H9 (cell line): Measurements from ENCODE around the gene CA9. TPM values are rescaled to one million over a fixed set of nuclear protein-coding genes. Genes with fewer than 3 reads are reported as not detected.

Experiments used
- DNase-seq: peaks from one replicate; pipeline ENCODE4 v3.0.0-alpha.2; 2017
- H2AFZ ChIP-seq: one replicate; pipeline ENCODE4 v1.6.1; 2013; ENCODE audit warnings: mild to moderate bottlenecking, low read length, control low read depth, moderate library complexity
- H2AK5ac ChIP-seq: 2 replicates; pipeline ENCODE4 v1.6.1; 2013; ENCODE audit warnings: low read length, control low read depth, mixed read lengths; ENCODE audit not compliant: insufficient read length
- H2BK120ac ChIP-seq: one replicate; pipeline ENCODE4 v1.6.1; 2013; ENCODE audit warnings: low read depth, mild to moderate bottlenecking, low read length, control low read depth, inconsistent platforms; ENCODE audit not compliant: poor library complexity, severe bottlenecking
- H2BK12ac ChIP-seq: 2 replicates; pipeline ENCODE4 v1.6.1; 2013; ENCODE audit warnings: low read length, control low read depth, mixed read lengths, low read depth; ENCODE audit not compliant: insufficient read length
- H2BK15ac ChIP-seq: 2 replicates; pipeline ENCODE4 v1.6.1; 2013; ENCODE audit warnings: low read depth, low read length, control low read depth
- H2BK20ac ChIP-seq: one replicate; pipeline ENCODE4 v1.6.1; 2013; ENCODE audit warnings: low read depth, mild to moderate bottlenecking, low read length, control low read depth, inconsistent platforms; ENCODE audit not compliant: poor library complexity, severe bottlenecking
- H2BK5ac ChIP-seq: 2 replicates; pipeline ENCODE4 v1.6.1; 2013; ENCODE audit warnings: low read length, control low read depth, mixed read lengths; ENCODE audit not compliant: insufficient read length
- H3K14ac ChIP-seq: 2 replicates; pipeline ENCODE4 v1.6.1; 2013; ENCODE audit warnings: low read length, control low read depth; ENCODE audit not compliant: insufficient read depth
- H3K18ac ChIP-seq: 2 replicates; pipeline ENCODE4 v1.6.1; 2013; ENCODE audit warnings: low read depth, mild to moderate bottlenecking, mixed read lengths, low read length, control low read depth; ENCODE audit not compliant: insufficient read length
- H3K23ac ChIP-seq: 2 replicates; pipeline ENCODE4 v1.6.1; 2013; ENCODE audit warnings: low read length, control low read depth, mixed read lengths, low read depth; ENCODE audit not compliant: insufficient read length
- H3K23me2 ChIP-seq: 2 replicates; pipeline ENCODE4 v1.6.1; 2013; ENCODE audit warnings: low read depth, mild to moderate bottlenecking, mixed read lengths, low read length, control low read depth; ENCODE audit not compliant: insufficient read length, poor library complexity, severe bottlenecking
- H3K27ac ChIP-seq: 2 replicates; pipeline ENCODE4 v1.5.1; 2013; ENCODE audit warnings: low read length, control low read depth, mixed read lengths, low read depth; ENCODE audit not compliant: insufficient read length
- H3K27me3 ChIP-seq: 2 replicates; pipeline ENCODE4 v1.6.1; 2013; ENCODE audit warnings: low read length, control low read depth, inconsistent platforms; ENCODE audit not compliant: insufficient read depth
- H3K4ac ChIP-seq: 2 replicates; pipeline ENCODE4 v1.6.1; 2013; ENCODE audit warnings: low read depth, mild to moderate bottlenecking, control low read depth, inconsistent platforms, low read length, moderate library complexity
- H3K4me1 ChIP-seq: 2 replicates; pipeline ENCODE4 v1.6.1; 2013; ENCODE audit warnings: low read length, control low read depth, inconsistent platforms; ENCODE audit not compliant: insufficient read depth
- H3K4me2 ChIP-seq: 2 replicates; pipeline ENCODE4 v1.6.1; 2013; ENCODE audit warnings: low read length, control low read depth, mixed read lengths; ENCODE audit not compliant: insufficient read length, insufficient read depth
- H3K56ac ChIP-seq: 2 replicates; pipeline ENCODE4 v1.6.1; 2013; ENCODE audit warnings: low read depth, mild to moderate bottlenecking, mixed read lengths, low read length, control low read depth; ENCODE audit not compliant: insufficient read length
- H3K79me1 ChIP-seq: 2 replicates; pipeline ENCODE4 v1.6.1; 2013; ENCODE audit warnings: low read depth, mild to moderate bottlenecking, moderate library complexity, low read length, control low read depth, inconsistent platforms; ENCODE audit not compliant: insufficient read depth, poor library complexity, severe bottlenecking
- H3K79me2 ChIP-seq: 2 replicates; pipeline ENCODE4 v1.6.1; 2013; ENCODE audit warnings: low read length, control low read depth, inconsistent platforms; ENCODE audit not compliant: insufficient read depth
- H3K9ac ChIP-seq: 2 replicates; pipeline ENCODE4 v1.6.1; 2013; ENCODE audit warnings: low read length, control low read depth, mixed read lengths; ENCODE audit not compliant: insufficient read length; ENCODE audit errors: extremely low read depth
- H3K9me3 ChIP-seq: one replicate; pipeline ENCODE4 v1.6.1; 2013; ENCODE audit warnings: low read depth, low read length, inconsistent platforms; ENCODE audit not compliant: control insufficient read depth
- H3T11ph ChIP-seq: one replicate; pipeline ENCODE4 v1.6.1; 2013; ENCODE audit warnings: mild to moderate bottlenecking, low read length, control low read depth, inconsistent platforms
- H4K20me1 ChIP-seq: one replicate; pipeline ENCODE4 v1.6.1; 2013; ENCODE audit not compliant: control insufficient read depth, insufficient read length, insufficient read depth
- H4K5ac ChIP-seq: 2 replicates; pipeline ENCODE4 v1.6.1; 2013; ENCODE audit warnings: low read depth, mild to moderate bottlenecking, mixed read lengths, low read length, control low read depth; ENCODE audit not compliant: insufficient read length
- H4K8ac ChIP-seq: replicated peaks from 2 replicates; pipeline ENCODE4 v1.6.1; 2013; ENCODE audit warnings: low read length, control low read depth, mixed read lengths, low read depth; ENCODE audit not compliant: insufficient read length
- H4K91ac ChIP-seq: 2 replicates; pipeline ENCODE4 v1.6.1; 2013; ENCODE audit warnings: low read depth, mild to moderate bottlenecking, moderate library complexity, mixed read lengths, low read length, control low read depth; ENCODE audit not compliant: insufficient read length
- H3K27ac Mint-ChIP-seq, 3 experiments: 2 replicates in 2 of 3; 3 replicates in 1 of 3; pipeline ENCODE4 v1.8.0; 2020 to 2021; ENCODE audit warnings: mixed read lengths in 3 of 3, mild to moderate bottlenecking in 1 of 3, moderate library complexity in 1 of 3
- H3K27me3 Mint-ChIP-seq: 2 replicates; pipeline ENCODE4 v1.8.0; 2021; ENCODE audit warnings: low read depth, mild to moderate bottlenecking, moderate library complexity, mixed read lengths
- H3K36me3 Mint-ChIP-seq, 3 experiments: 2 replicates in 2 of 3; 3 replicates in 1 of 3; pipeline ENCODE4 v1.8.0; 2020 to 2021; ENCODE audit warnings: low read depth in 3 of 3, mixed read lengths in 3 of 3; ENCODE audit not compliant: insufficient read depth in 1 of 3
- H3K4me1 Mint-ChIP-seq, 2 experiments: 2 replicates each; pipeline ENCODE4 v1.8.0; 2020; ENCODE audit warnings: mixed read lengths in 2 of 2
- H3K4me3 Mint-ChIP-seq, 2 experiments: 2 replicates in 1 of 2; 3 replicates in 1 of 2; pipeline ENCODE4 v1.8.0; 2020 to 2021; ENCODE audit warnings: mild to moderate bottlenecking in 2 of 2, mixed read lengths in 2 of 2, moderate library complexity in 1 of 2
- H3K9me3 Mint-ChIP-seq, 2 experiments: 2 replicates in 1 of 2; 3 replicates in 1 of 2; pipeline ENCODE4 v1.8.0; 2020; ENCODE audit warnings: mild to moderate bottlenecking in 2 of 2, mixed read lengths in 2 of 2, moderate library complexity in 1 of 2
- CTCF ChIP-seq: fragments of 200-600 bp; sonication (generic); conservative IDR thresholded peaks from 3 replicates; pipeline ENCODE4 v1.8.0; 2021; ENCODE audit warnings: antibody characterized with exemption, mild to moderate bottlenecking
- WGBS: extraction: QIAGEN DNeasy Blood & Tissue Kit; methylation state at CpG from one replicate; pipeline ENCODE4 v1.1.7; 2013; ENCODE audit warnings: missing lambda C conversion rate, low lambda C conversion rate, mixed read lengths; ENCODE audit not compliant: insufficient read length; ENCODE audit errors: extremely low coverage; 5-methylcytosine and 5-hydroxymethylcytosine counted together
- total RNA-seq: library from RNA; stranded (reverse); gene quantifications from 2 replicates; pipeline ENCODE4 v1.2.1, GENCODE V29; 2021

The CA9 gene
- total RNA-seq, 1 experiment from 2014 or later: 0.94 TPM

DNA sequence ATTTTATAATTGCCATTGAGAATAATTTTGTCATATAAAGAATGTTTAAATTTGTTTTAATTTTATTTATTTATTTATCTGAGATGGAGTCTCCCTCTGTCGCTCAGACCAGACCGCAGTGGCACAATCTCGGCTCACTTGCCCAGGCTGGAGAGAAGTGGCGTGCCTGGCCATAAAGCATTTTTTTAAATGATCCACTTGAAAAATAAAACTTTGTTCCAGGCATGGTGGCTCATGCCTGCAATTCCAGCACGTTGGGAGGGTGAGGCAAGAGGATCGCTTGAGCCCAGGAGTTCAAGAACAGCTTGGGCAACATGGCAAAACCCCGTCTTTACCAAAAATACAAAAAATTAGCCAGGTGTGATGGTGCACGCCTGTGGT is 20.9 kb upstream of the CA9 start:
- DNase-seq: no peak
- H3K27ac ChIP-seq: no peak overlapping the region
- H3K27ac Mint-ChIP-seq: no peak overlapping the region

More for the DNA sequence above, 20.9 kb upstream of the CA9 start:
- Histone ChIP-seq H3K14ac (no peak overlapping the region), H3K23me2 (peaks cover 7% of the 10 kb centered on the region), H2BK15ac (no peak overlapping the region), H4K5ac (no peak overlapping the region), H3K4me1 (peaks cover 3% of the 10 kb centered on the region; the same call in 1 of the 2 replicates), H2AFZ (no peak overlapping the region), H3K79me1 (no peaks in the 10 kb centered on the region), H3T11ph (no peak overlapping the region), H3K18ac (no peak overlapping the region), H2BK20ac (no peak overlapping the region), H3K4me2 (no peak overlapping the region), H4K8ac (no peak overlapping the region), H2BK5ac (no peak overlapping the region), H3K4ac (no peak overlapping the region), H3K79me2 (no peaks in the 10 kb centered on the region), H3K27me3 (0 out of 2 replicates have a peak, but pooled peaks cover 2% of the 10 kb centered on the region), H2BK120ac (no peak overlapping the region), H3K23ac (no peak overlapping the region), H2BK12ac (no peak overlapping the region), H3K56ac (no peak overlapping the region), H4K91ac (no peak overlapping the region), H4K20me1 (no peaks in the 10 kb centered on the region), H3K9ac (no peak overlapping the region), H3K9me3 (no peaks in the 10 kb centered on the region), H2AK5ac (no peak overlapping the region)
- Mint-ChIP-seq H3K27me3 (peaks cover 21% of the 10 kb centered on the region), H3K36me3 (peaks cover 0 to under 1% (median 0%) of the 10 kb centered on the region in 3 experiments; a peak in 1 of 7 replicates), H3K4me1 (peaks cover 25 to 32% of the 10 kb centered on the region in 2 experiments), H3K4me3 (no peak overlapping the region), H3K9me3 (peaks cover under 1 to 1% of the 10 kb centered on the region in 2 experiments; a peak in 3 of 5 replicates)
- no CpG with 5 or more reads among the region's 8 CpGs for WGBS
- no peak for TF ChIP-seq CTCF
